ENCODE measurements around the gene COL6A1.

COL6A1 gene

DNA sequence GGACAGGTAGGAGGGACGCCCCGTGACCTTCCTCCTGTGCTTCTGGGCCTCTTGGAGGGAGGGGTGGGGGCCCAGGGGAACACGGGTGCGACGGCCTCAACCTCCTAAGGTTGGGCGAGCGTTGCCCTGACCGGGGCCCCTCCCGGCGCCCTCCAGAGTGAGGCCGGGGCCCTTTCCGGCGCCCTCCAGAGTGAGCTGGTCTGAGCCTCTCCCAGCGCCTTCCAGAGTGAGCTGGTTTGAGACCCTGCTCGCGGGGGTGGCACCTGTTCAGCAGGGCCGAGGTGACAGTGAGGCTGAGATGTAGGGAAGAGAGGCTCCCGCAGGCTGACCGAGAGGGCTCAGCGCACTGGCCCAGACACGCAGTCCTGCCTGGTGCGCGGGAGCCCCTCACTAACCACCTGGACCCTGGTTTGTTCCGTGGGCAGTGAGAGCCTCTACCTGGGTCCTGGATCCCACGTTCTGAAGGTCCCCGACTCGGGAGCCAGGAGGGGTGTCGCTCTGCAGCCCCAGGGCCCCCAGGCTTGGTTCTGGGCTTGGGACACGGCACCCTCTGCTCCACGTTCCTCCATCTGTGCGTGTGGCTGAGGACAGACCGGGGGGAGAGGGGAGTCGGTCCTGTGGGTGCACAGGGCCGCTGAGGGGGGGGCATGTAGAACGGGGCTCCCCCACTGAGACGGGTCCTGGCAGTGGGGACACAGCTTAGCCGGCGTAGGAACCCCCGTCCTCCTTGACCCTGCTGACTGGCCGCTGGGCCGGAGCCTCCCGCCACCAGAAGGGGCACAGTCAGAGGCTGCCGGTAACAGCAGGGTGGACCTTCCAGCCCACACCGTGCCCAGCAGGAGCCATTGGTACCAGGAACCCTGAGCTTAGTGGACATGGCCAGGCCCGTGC, 1.4 kb downstream of the COL6A1 start:
- DNase-seq: no peak

GRCh38 chr21:45983649-45983965, 2.0 kb downstream of the COL6A1 start:
- no peak for DNase-seq

DNA sequence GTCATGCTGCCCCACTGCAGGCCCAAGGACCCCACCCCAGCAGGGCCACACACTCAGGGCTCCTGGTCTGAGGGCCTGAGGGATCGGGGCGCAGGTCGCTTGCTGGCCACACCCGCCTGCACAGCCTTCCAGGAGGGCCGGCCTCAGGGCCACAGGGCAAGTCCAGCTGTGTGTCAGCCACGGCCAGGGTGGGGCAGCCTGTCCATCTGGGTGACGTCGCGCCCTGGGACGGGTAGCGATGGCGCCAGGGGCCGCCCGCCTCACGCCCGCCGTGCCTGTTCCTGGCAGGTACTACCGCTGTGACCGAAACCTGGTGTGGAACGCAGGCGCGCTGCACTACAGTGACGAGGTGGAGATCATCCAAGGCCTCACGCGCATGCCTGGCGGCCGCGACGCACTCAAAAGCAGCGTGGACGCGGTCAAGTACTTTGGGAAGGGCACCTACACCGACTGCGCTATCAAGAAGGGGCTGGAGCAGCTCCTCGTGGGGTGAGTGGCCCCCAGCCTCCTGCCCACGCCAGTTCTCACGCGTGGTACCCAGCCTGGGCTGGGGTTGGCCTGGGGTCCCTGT, 2.5 kb downstream of the COL6A1 start:
- peak; percentile 24 for DNase-seq

GRCh38 chr21:45984584-45985095, 3.1 kb downstream of the COL6A1 start:
- no peak for DNase-seq

DNA sequence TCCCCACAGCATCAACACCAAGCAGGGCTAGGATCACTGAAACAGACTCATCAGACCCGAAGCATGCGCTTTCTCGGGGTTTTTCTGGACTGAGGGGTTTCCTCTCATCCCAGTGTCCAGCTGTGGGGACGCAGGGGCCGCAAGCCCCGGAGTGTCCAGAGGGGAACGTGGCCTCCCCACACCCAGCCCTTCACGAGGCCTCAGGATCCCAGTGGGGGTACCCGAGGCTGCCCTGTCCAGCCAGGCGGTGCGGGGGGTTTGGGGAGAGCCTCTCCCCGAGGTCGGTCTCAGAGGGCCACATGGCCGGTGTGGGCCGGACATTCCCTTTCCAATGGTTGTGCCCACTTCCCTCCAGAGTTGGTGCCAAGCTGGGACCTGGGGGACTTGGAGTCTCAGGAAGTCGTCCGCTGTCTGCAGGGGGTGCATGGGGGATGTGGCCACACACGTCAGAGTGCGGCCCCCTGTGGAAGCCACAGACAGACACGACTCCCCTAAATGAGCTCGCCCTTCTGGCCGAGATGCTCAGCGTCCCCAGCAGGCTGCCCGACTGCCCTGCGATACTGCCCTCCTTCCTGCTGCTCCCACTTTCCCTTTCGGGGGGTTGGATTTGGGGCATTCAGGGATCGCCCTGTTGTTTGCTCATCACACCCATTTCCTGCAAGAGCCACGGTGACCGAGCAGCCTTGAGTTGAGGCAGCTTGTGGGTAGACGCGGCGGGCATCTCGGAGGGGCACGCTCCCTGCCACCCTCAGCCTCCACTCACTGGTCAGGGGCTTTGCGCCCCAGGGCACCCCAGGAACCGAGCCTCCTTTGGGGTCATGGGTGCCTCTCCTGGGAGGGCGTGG, 4.1 kb downstream of the COL6A1 start:
- DNase-seq: no peak

DNA sequence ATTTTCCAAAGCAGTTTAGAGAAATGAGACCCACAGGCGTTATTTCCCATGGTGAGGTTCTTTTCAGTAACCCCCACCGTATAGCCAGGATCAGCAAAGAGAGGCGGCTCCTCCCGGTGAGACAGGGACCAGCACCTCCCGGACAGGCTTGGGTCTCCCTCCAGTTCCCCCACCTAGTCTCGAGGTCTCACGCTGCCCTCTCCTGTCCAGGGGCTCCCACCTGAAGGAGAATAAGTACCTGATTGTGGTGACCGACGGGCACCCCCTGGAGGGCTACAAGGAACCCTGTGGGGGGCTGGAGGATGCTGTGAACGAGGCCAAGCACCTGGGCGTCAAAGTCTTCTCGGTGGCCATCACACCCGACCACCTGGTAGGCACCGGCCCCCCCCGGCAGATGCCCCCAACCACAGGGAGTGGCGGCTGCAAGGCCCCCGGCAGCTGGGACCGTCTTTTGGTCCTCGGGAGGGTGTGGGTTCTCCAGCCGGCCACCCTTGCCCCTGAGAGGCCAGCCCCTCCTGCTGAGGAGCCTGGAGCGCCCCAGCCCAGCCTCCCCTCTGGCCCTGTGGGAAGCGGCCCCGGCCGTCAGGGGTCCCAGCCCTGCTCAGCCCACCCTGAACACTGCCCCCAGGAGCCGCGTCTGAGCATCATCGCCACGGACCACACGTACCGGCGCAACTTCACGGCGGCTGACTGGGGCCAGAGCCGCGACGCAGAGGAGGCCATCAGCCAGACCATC, 4.9 kb downstream of the COL6A1 start:
- DNase-seq: no peak

DNA sequence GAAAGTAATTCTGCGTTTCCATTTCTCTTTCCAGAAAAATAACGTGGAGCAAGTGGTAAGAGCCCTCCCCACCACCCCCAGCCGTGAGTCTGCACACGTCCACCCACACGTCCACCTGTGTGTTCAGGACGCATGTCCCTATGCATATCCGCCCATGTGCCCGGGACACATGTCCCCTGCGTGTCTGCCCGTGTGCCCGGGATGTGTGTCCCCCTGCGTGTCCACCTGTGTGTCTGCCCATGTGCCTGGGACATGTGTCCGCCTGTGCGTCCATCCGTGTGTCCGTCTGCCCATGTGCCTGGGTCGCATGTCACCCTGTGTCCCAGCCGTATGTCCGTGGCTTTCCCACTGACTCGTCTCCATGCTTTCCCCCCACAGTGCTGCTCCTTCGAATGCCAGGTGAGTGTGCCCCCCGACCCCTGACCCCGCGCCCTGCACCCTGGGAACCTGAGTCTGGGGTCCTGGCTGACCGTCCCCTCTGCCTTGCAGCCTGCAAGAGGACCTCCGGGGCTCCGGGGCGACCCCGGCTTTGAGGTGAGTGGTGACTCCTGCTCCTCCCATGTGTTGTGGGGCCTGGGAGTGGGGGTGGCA, 5.6 kb downstream of the COL6A1 start:
- no peak for DNase-seq

- no peak for DNase-seq
These were observed 7.1 kb downstream of the COL6A1 start for GRCh38 chr21:45988366-45989347.

DNA sequence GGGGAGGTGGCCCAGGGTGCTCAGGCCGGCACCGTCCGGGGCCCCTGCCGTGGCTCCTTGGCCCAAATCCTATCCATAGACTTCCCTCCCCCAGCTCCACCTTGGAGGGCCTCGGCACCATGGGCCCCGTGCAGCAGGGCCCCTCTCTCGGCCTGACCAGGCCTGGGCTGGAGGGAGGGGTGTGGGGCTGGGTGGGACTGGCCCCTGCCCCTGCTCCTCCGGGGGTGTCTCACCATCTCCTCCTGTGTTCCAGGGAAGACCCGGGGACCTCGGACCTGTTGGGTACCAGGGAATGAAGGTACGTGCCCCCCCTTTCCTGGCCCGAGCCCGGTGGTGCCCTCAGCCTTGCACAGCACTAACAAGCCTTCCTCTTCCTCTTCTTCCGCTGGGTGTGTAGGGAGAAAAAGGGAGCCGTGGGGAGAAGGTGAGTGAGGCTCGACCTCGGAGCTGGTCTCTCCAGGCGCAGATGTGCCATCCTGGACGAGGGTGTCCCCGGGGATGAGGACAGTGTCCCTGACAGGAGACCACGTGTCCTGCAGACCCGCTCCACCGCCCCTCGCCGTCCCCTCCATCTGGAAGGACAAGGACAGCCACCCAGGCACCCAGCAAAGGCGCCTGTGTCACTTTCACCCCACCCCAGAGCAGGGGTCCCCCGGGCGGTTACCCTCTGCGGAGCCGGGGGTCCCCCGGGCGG, 7.9 kb downstream of the COL6A1 start:
- DNase-seq: no peak

DNA sequence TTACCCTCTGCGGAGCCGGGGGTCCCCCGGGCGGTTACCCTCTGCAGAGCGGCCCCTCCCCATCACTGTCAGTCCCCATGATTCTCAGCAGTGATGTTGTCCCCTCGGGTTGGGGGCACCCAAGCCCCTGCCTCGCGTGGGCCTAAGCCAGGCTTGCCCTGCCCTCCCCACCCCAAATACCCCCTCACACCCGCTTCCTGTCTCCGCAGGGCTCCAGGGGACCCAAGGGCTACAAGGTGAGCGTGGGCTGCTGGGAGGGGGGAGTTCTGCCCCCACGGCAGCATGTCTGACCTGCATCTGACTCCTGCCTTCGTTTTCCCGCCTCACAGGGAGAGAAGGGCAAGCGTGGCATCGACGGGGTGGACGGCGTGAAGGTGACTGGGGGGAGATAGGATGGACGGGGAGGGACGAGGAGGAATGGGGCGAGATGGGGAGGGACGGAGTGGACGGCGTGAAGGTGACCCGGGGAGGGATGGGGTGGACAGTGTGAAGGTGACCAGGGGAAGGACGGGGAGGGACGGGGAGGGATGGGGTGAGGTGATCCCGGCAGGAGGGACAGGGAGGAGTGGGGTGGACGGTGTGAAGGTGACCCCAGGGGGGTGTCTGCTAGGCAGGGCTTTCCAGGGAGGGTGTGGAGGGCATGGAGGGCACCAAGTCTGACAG, 8.6 kb downstream of the COL6A1 start:
- DNase-seq: no peak

GRCh38 chr21:45990741-45991605, 9.4 kb downstream of the COL6A1 start:
- no peak for DNase-seq

GRCh38 chr21:45991606-45992300, 10.2 kb downstream of the COL6A1 start:
- no peak for DNase-seq

DNA sequence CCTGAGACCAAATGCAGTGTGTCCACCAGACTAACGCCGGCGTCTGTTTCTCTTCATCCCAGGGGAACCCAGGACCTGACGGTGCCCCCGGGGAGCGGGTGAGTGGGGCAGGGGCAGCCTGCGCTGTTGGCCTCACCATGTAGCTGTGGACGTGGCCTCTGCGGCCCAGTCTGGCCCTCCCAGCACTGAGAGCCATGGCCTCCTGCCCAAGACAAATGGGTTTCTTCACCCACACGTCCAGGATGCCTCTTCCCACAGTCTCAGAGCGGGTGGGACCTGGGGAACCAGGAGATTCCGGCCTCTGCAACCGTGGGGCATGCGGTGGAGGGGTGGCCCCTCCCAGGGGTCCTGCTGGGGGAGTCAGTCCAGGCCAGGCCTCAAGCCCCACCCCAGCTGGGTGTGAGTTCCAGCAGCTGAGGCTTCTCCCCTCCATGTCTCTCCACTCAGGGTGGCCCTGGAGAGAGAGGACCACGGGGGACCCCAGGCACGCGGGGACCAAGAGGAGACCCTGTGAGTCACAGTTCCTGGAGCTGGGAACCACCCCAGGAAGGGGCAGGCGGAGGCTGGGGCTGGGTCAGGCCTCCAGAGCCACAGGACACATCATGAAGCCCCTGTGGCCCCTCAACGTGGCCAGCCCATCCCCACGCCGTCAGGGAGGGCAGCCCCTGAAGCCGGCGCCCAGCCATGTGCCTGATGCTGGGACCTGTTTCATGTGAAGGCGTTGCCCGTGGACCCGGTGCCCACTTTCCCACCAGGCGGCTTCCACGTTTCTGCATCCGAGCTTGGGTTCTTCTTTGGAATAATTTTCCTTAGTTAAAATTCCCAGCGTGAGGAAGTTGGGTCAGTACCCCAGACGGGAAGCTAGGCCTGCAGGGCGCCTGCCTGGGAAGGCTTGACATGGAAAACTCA, 11.0 kb downstream of the COL6A1 start:
- no peak for DNase-seq

GRCh38 chr21:45993210-45994085, 11.9 kb downstream of the COL6A1 start:
- no peak for DNase-seq

- DNase-seq: no peak
These were observed 12.6 kb downstream of the COL6A1 start for GRCh38 chr21:45994086-45994661.
